Suprapubic skin (tissue), 4 donors: Measurements from ENCODE around the gene BRINP3.

Experiments used
- CTCF ChIP-seq, 2 donors: fragments of 200-600 bp in 1 of 2; fragments of 450-650 bp in 1 of 2; sonication (generic) in 1 of 2; IDR thresholded peaks; one replicate each; pipeline ENCODE4 v1.5.1; 2016 to 2019; ENCODE audit warnings: antibody characterized with exemption in 2 of 2, mild to moderate bottlenecking in 1 of 2, moderate library complexity in 1 of 2
- EP300 ChIP-seq: sonication (generic); formaldehyde crosslinking; IDR thresholded peaks from one replicate; pipeline ENCODE4 v1.6.1; 2017; ENCODE audit warnings: antibody characterized with exemption
- POLR2A ChIP-seq, 2 donors: fragments of 450-650 bp; IDR thresholded peaks; one replicate each; pipeline ENCODE4 v1.6.1; 2017; ENCODE audit warnings: antibody characterized with exemption in 2 of 2, mild to moderate bottlenecking in 2 of 2, moderate library complexity in 2 of 2
- POLR2AphosphoS5 ChIP-seq, 3 donors: sonication (generic); formaldehyde crosslinking; IDR thresholded peaks; one replicate each; pipeline ENCODE4 v1.6.1; 2017; ENCODE audit warnings: antibody characterized with exemption in 3 of 3

GRCh38 chr1:190183588-190183987, 294.1 kb downstream of the BRINP3 start:
- no peak for TF ChIP-seq CTCF (IDR thresholded peaks at IDR 0.05)
- TF ChIP-seq EP300 = no peak
- no peak for TF ChIP-seq POLR2A (IDR thresholded peaks at IDR 0.05)
- TF ChIP-seq POLR2AphosphoS5 (IDR thresholded peaks at IDR 0.05) = no peak
